Sigmoid colon (tissue), 7 donors: Measurements from ENCODE around the gene ADGRF1. TPM values are rescaled to one million over a fixed set of nuclear protein-coding genes. Genes with fewer than 3 reads are reported as not detected.
A peak's percentile ranks its signal among the peaks of the same experiment; 100 is the strongest.

ENCODE experiments used
- DNase-seq: peaks from one replicate; pipeline ENCODE4 v3.0.0-alpha.2; 2019
- H3K27ac ChIP-seq, 4 donors: fragments of 200-600 bp; sonication (generic); one replicate each; pipeline ENCODE4 v1.5.1; 2016 to 2019; ENCODE audit warnings: mild to moderate bottlenecking in 1 of 4
- H3K27me3 ChIP-seq, 3 donors: fragments of 200-600 bp; sonication (generic); one replicate each; pipeline ENCODE4 v1.5.1; 2019; ENCODE audit warnings: mild to moderate bottlenecking in 1 of 3
- H3K36me3 ChIP-seq, 4 donors: fragments of 200-600 bp; sonication (generic); one replicate each; pipeline ENCODE4 v1.5.1; 2016 to 2019
- H3K4me1 ChIP-seq, 4 donors: fragments of 200-600 bp; sonication (generic); one replicate each; pipeline ENCODE4 v1.5.1; 2017 to 2019
- H3K4me3 ChIP-seq, 4 donors: fragments of 200-600 bp; sonication (generic); one replicate each; pipeline ENCODE4 v1.5.1; 2017 to 2019; ENCODE audit warnings: mild to moderate bottlenecking in 2 of 4, moderate library complexity in 1 of 4
- H3K9me3 ChIP-seq, 4 donors: fragments of 200-600 bp in 3 of 4; sonication (generic) in 3 of 4; one replicate each; pipeline versions ENCODE4 v1.5.1 to v1.6.1; 2013 to 2019
- EP300 ChIP-seq, 4 donors: sonication (generic); formaldehyde crosslinking; IDR thresholded peaks; one replicate each; pipeline ENCODE4 v1.6.1; 2017; ENCODE audit warnings: antibody characterized with exemption in 4 of 4
- POLR2A ChIP-seq, 2 donors: fragments of 450-650 bp; IDR thresholded peaks; one replicate each; pipeline ENCODE4 v1.6.1; 2016; ENCODE audit warnings: antibody characterized with exemption in 2 of 2, mild to moderate bottlenecking in 2 of 2, moderate library complexity in 2 of 2
- POLR2AphosphoS5 ChIP-seq, 4 donors: sonication (generic); formaldehyde crosslinking; IDR thresholded peaks; one replicate each; pipeline ENCODE4 v1.6.1; 2017; ENCODE audit warnings: antibody characterized with exemption in 4 of 4
- WGBS, 2 donors: extraction: QIAGEN DNeasy Blood & Tissue Kit; methylation state at CpG; one replicate each; pipeline ENCODE4 v1.1.7; 2013; 5-methylcytosine and 5-hydroxymethylcytosine counted together
- intact Hi-C: fragments of 100-400 bp; cut with DNase I; formaldehyde crosslinking; loops from one replicate; pipeline ENCODE4 v1.15.1; 2023
- polyA plus RNA-seq, 3 donors: library from polyadenylated mRNA; stranded (reverse); fragments of 200-250 nt; gene quantifications; one replicate each; pipeline ENCODE4 v1.2.3, GENCODE V29; 2013
- total RNA-seq, 4 donors: library from RNA; depleted of rRNA; stranded (reverse); fragments of >200 nt; gene quantifications; one replicate each; pipeline ENCODE4 v1.1.0, GENCODE V29; 2016
- TF ChIP-seq, protein P1 (sequence below), 4 experiments: fragments of 450-650 bp in 3 of 4; fragments of 200-600 bp in 1 of 4; IDR thresholded peaks; one replicate each; pipeline ENCODE4 v1.5.1; 2016 to 2019; ENCODE audit warnings: antibody characterized with exemption in 4 of 4, mild to moderate bottlenecking in 3 of 4, moderate library complexity in 2 of 4
- donor health status: healthy with polysubstance abuse.
- donor health status: Bipolar disorder and iron deficiency.
- donor health status: healthy.

ADGRF1 gene
- total and polyA plus RNA-seq, 7 donors, result 0.46 to 1.0 TPM; not detected in 5

GRCh38 chr6:47083586-47084047 is 41.5 kb upstream of the ADGRF1 start:
- H3K4me3 ChIP-seq, result peak overlapping the region in 1 of 4 donors; percentile 12
- no peaks in the 10 kb centered on the region for H3K9me3 ChIP-seq
- peak; percentile 99 to 100 (median 100) for TF ChIP-seq POLR2AphosphoS5 (IDR thresholded peaks at IDR 0.05)
- TF ChIP-seq POLR2A (IDR thresholded peaks at IDR 0.05), result no peak
- TF ChIP-seq EP300 (IDR thresholded peaks at IDR 0.05), result peak; percentile 75 to 96 (median 86)
- H3K4me1 ChIP-seq, result peaks cover 0 to 37% (median 22%) of the 10 kb centered on the region in 4 donors
- no peaks in the 10 kb centered on the region for H3K27me3 ChIP-seq
- WGBS, 2 donors, result 6 to 15% methylated on average over 3 of the region's 3 CpGs
- H3K27ac ChIP-seq, result peak overlapping the region; percentile 41 to 79 (median 73)
- peak; percentile 98 for DNase-seq
- intact Hi-C loops, result loop anchor here (2.0 to 5.0 kb wide), 2 partner anchors 23 to 159 kb away; no protein-coding TSS in a partner anchor
- H3K36me3 ChIP-seq, result no peaks in the 10 kb centered on the region

DNA sequence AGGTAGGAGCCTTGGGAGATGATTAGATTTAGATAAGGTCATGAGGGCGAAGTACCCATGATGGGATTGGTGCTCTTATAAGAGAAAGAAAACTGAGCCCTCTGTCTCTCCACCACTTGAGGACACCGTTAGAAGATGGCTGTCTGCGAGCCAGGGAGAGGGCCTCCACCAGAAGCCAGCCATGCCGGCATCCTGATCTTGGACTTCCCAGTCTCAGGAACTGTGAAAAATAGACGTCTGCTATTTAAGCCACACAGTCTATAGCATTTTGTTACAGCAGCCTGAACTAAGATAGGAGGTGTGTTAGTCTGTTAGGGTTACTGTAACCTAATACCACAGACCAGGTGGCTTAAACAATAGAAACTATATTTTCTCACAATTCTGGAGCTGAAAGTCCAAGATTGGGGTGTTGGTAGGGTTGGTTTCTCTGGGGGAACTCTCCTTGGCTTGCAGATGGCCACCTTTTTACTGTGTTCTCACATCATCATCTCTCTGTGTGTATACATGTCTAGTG is 38.0 kb upstream of the ADGRF1 start:
- TF ChIP-seq POLR2AphosphoS5 (IDR thresholded peaks at IDR 0.05) (no peak), POLR2A (IDR thresholded peaks at IDR 0.05) (no peak), EP300 (IDR thresholded peaks at IDR 0.05) (no peak)
- TF ChIP-seq, protein P1, sequence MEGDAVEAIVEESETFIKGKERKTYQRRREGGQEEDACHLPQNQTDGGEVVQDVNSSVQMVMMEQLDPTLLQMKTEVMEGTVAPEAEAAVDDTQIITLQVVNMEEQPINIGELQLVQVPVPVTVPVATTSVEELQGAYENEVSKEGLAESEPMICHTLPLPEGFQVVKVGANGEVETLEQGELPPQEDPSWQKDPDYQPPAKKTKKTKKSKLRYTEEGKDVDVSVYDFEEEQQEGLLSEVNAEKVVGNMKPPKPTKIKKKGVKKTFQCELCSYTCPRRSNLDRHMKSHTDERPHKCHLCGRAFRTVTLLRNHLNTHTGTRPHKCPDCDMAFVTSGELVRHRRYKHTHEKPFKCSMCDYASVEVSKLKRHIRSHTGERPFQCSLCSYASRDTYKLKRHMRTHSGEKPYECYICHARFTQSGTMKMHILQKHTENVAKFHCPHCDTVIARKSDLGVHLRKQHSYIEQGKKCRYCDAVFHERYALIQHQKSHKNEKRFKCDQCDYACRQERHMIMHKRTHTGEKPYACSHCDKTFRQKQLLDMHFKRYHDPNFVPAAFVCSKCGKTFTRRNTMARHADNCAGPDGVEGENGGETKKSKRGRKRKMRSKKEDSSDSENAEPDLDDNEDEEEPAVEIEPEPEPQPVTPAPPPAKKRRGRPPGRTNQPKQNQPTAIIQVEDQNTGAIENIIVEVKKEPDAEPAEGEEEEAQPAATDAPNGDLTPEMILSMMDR (IDR thresholded peaks at IDR 0.05), result no peak
- no peak for DNase-seq
- Histone ChIP-seq H3K27ac (no peak overlapping the region), H3K4me3 (no peak overlapping the region), H3K4me1 (peaks cover 0 to 65% (median 44%) of the 10 kb centered on the region in 4 donors), H3K9me3 (no peaks in the 10 kb centered on the region), H3K36me3 (no peaks in the 10 kb centered on the region), H3K27me3 (no peaks in the 10 kb centered on the region)
- 91 to 92% methylated on average over 5 of the region's 5 CpGs for WGBS, 2 donors
- intact Hi-C loops, result loop anchor here (5.0 kb wide), 1 partner anchor 162 kb away; no protein-coding TSS in a partner anchor

- 88 to 93% methylated on average over 7 of the region's 7 CpGs for WGBS, 2 donors
- H3K27me3 ChIP-seq, result no peaks in the 10 kb centered on the region
- H3K4me3 ChIP-seq, result no peak overlapping the region
- peaks cover 0 to 62% (median 43%) of the 10 kb centered on the region in 4 donors for H3K4me1 ChIP-seq
- no peak for DNase-seq
- no peak for TF ChIP-seq EP300 (IDR thresholded peaks at IDR 0.05)
- TF ChIP-seq, protein P1 (IDR thresholded peaks at IDR 0.05), result no peak
- no peak overlapping the region for H3K27ac ChIP-seq
- intact Hi-C loops, result loop anchor here (5.0 kb wide), 1 partner anchor 163 kb away; no protein-coding TSS in a partner anchor
- H3K9me3 ChIP-seq, result no peaks in the 10 kb centered on the region
- no peaks in the 10 kb centered on the region for H3K36me3 ChIP-seq
These were observed 37.5 kb upstream of the ADGRF1 start for GRCh38 chr6:47079638-47080037.

- Histone ChIP-seq H3K36me3 (no peaks in the 10 kb centered on the region), H3K27me3 (no peaks in the 10 kb centered on the region), H3K4me3 (no peak overlapping the region), H3K4me1 (peaks cover 0 to 56% (median 37%) of the 10 kb centered on the region in 4 donors), H3K27ac (no peak overlapping the region), H3K9me3 (no peaks in the 10 kb centered on the region)
- TF ChIP-seq EP300 (IDR thresholded peaks at IDR 0.05), result no peak
- TF ChIP-seq POLR2AphosphoS5 (IDR thresholded peaks at IDR 0.05), result peak in 2 of 4 donors; percentile 31 to 67
- intact Hi-C loops, result no loop called here
- 80 to 89% methylated on average over 6 of the region's 6 CpGs for WGBS, 2 donors
- DNase-seq, result no peak
These were observed 36.9 kb upstream of the ADGRF1 start for GRCh38 chr6:47078991-47079390.

DNA sequence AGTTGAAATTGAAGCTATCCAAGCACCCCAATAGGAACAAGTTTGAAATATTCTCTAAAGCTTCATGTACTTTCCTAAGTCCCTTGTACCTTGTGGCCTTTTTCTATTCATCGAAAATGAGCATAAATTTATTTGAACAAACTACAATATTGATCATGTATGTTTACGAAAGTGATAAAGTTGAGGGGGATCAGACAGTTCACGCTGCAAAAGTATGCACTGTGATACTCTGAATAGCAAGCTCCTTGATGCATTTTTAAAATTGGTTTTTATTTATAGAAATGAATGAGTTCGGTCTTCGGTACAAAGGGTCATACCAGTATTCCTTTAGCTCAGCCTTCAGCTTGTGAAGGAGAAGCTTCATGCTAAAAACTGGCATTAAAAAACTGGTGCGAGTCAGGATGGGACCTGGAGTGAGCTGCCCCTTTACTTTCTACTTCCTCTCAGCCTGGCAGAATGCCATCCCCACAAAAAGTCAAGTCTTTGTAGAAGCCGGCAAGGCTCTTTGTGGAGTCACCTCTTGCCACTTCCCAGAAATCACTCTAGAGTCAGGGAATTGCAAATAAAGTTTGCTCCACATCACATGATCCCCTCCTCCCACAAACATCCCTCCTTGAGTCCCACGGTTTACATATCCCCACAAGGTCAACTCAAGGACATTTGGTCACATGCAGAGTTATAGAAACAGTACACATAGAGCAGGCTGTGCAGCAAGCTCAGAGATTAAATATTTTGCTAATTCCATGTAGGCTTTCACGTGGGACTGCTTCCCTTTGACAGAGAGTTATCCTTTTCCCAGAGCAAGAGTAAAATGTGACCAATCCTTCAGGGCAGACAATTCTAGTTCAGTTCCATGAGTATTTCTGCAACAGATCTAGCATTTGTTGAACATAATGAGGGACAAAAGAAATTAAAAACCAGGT is 34.6 kb upstream of the ADGRF1 start:
- H3K9me3 ChIP-seq, result no peaks in the 10 kb centered on the region
- H3K4me1 ChIP-seq, result peaks cover 0 to 42% (median 24%) of the 10 kb centered on the region in 4 donors
- no peak for DNase-seq
- 53 to 58% methylated on average over 9 of the region's 9 CpGs for WGBS, 2 donors
- intact Hi-C loops, result no loop called here
- no peaks in the 10 kb centered on the region for H3K27me3 ChIP-seq
- TF ChIP-seq POLR2AphosphoS5 (IDR thresholded peaks at IDR 0.05), result peak in 2 of 4 donors; percentile 20 to 30
- TF ChIP-seq, protein P1 (IDR thresholded peaks at IDR 0.05), result no peak
- no peaks in the 10 kb centered on the region for H3K36me3 ChIP-seq
- H3K27ac ChIP-seq, result peak overlapping the region in 3 of 4 donors; percentile 48 to 61 (median 52)
- no peak overlapping the region for H3K4me3 ChIP-seq
